Testis (tissue), 3 donors: ENCODE measurements around the gene SLC16A10. TPM values are rescaled to one million over a fixed set of nuclear protein-coding genes. Genes with fewer than 3 reads are reported as not detected.
"Not testable (repeated sequence)": the region's sequence is repeated elsewhere in the genome, so short reads cannot be mapped to it uniquely, and the experiment has no call there.

ENCODE experiments used
- DNase-seq: peaks from one replicate; pipeline ENCODE4 v3.0.0-alpha.2; 2019
- H3K27ac ChIP-seq, 2 donors: fragments of 200-600 bp; sonication (generic); one replicate each; pipeline ENCODE4 v1.5.1; 2019
- H3K27me3 ChIP-seq: fragments of 200-600 bp; sonication (generic); one replicate; pipeline ENCODE4 v1.5.1; 2019
- H3K36me3 ChIP-seq: fragments of 200-600 bp; sonication (generic); one replicate; pipeline ENCODE4 v1.5.1; 2017; ENCODE audit warnings: low read depth; ENCODE audit errors: missing control alignments
- H3K4me1 ChIP-seq: fragments of 200-600 bp; sonication (generic); one replicate; pipeline ENCODE4 v1.5.1; 2019
- H3K4me3 ChIP-seq, 2 donors: fragments of 200-600 bp; sonication (generic); one replicate each; pipeline ENCODE4 v1.5.1; 2017 to 2019
- H3K9me3 ChIP-seq: fragments of 200-600 bp; sonication (generic); one replicate; pipeline ENCODE4 v1.5.1; 2017
- POLR2A ChIP-seq: fragments of 450-650 bp; IDR thresholded peaks from one replicate; pipeline ENCODE4 v1.6.1; 2017; ENCODE audit warnings: antibody characterized with exemption, mild to moderate bottlenecking, moderate library complexity
- WGBS, 2 donors: methylation state at CpG; one replicate each; pipeline ENCODE4 v1.1.5; 2018; 5-methylcytosine and 5-hydroxymethylcytosine counted together
- intact Hi-C: fragments of 100-400 bp; cut with DNase I; formaldehyde crosslinking; loops from one replicate; pipeline ENCODE4 v1.15.1; 2023; ENCODE audit warnings: low total_unique reads
- polyA plus RNA-seq: library from polyadenylated mRNA; stranded (reverse); fragments of 350-450 nt; fragmentation: Illumina TruSeq; extraction: RNeasy Lipid Tissue Mini Kit (QIAGEN cat#74804); gene quantifications from one replicate; pipeline ENCODE4 v1.2.3, GENCODE V29; 2014; ENCODE audit warnings: low read depth, low replicate concordance; ENCODE audit not compliant: insufficient read depth
- total RNA-seq, 2 donors: library from RNA; depleted of rRNA; stranded (reverse); fragments of >200 nt; gene quantifications; one replicate each; pipeline ENCODE4 v1.2.3, GENCODE V29; 2016
- TF ChIP-seq, protein P1 (sequence below), 3 experiments: fragments of 450-650 bp in 2 of 3; fragments of 200-600 bp in 1 of 3; sonication (generic) in 1 of 3; IDR thresholded peaks; one replicate each; pipeline ENCODE4 v1.5.1; 2016 to 2019; ENCODE audit warnings: antibody characterized with exemption in 3 of 3, mild to moderate bottlenecking in 2 of 3, moderate library complexity in 1 of 3

Gene SLC16A10
- total and polyA plus RNA-seq, 3 donors from 2014 or later = 9.0 to 16.9 (median 12.0) TPM

GRCh38 chr6:111199935-111200334, 112.6 kb downstream of the SLC16A10 start:
- WGBS, 2 donors = 64 to 78% methylated on average over 1 of the region's 1 CpG
- DNase-seq = no peak
- no peak overlapping the region for H3K4me3 ChIP-seq
- intact Hi-C loops = no loop called here
- no peaks in the 10 kb centered on the region for H3K27me3 ChIP-seq
- no peak for TF ChIP-seq POLR2A
- TF ChIP-seq, protein P1, sequence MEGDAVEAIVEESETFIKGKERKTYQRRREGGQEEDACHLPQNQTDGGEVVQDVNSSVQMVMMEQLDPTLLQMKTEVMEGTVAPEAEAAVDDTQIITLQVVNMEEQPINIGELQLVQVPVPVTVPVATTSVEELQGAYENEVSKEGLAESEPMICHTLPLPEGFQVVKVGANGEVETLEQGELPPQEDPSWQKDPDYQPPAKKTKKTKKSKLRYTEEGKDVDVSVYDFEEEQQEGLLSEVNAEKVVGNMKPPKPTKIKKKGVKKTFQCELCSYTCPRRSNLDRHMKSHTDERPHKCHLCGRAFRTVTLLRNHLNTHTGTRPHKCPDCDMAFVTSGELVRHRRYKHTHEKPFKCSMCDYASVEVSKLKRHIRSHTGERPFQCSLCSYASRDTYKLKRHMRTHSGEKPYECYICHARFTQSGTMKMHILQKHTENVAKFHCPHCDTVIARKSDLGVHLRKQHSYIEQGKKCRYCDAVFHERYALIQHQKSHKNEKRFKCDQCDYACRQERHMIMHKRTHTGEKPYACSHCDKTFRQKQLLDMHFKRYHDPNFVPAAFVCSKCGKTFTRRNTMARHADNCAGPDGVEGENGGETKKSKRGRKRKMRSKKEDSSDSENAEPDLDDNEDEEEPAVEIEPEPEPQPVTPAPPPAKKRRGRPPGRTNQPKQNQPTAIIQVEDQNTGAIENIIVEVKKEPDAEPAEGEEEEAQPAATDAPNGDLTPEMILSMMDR (IDR thresholded peaks at IDR 0.05) = no peak
- no peaks in the 10 kb centered on the region for H3K4me1 ChIP-seq
- no peaks in the 10 kb centered on the region for H3K36me3 ChIP-seq
- no peaks in the 10 kb centered on the region for H3K9me3 ChIP-seq
- no peak overlapping the region for H3K27ac ChIP-seq

DNA sequence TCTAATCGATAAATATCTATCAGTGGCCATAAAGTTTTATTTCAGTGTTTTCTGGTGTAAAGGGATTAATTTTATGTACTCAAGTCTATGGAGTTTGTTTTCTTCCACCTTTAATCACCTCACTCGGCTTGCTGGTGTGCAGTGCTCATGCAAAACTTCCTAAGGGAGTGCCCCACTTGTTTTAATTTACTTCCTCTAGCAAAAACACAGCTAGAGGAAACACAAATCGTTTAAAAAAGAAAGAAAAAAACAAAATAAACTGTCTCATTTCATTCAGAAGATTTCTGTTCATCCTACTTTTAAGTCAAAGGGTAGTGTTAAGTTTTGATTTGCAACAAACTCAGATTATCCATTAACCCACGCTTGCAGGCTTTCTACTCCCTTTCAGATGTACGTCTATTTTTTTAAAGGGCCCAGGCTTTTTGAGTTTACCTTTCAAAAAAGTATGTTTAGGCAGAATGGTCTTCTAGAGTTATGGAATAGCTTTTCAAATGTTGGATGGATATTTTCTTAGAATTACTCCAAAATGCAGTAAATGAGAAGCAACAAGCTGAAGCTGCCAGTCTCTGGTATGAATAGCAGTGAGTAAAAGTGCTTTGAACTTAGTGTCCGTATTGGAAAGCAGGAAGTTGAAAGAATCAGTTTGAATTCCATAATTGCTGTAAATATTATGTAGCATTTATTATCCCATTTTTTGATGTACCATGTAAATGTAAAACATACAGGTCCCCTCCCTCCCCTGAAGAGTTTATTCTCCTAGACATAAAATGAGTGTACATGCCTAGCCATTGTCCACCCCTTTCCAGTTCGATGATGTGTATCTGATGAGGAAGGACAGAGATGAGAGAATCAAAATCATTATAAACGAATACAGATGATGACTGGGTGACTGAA, 113.3 kb downstream of the SLC16A10 start:
- H3K36me3 ChIP-seq = no peaks in the 10 kb centered on the region
- DNase-seq = no peak
- no peak for TF ChIP-seq POLR2A
- TF ChIP-seq, protein P1 (IDR thresholded peaks at IDR 0.05) = no peak

GRCh38 chr6:111201244-111201554, 113.9 kb downstream of the SLC16A10 start:
- H3K9me3 ChIP-seq = no peaks in the 10 kb centered on the region
- no peaks in the 10 kb centered on the region for H3K36me3 ChIP-seq
- no peak for DNase-seq
- no peaks in the 10 kb centered on the region for H3K4me1 ChIP-seq
- TF ChIP-seq, protein P1 (IDR thresholded peaks at IDR 0.05) = no peak
- TF ChIP-seq POLR2A = no peak
- intact Hi-C loops = no loop called here
- no peak overlapping the region for H3K4me3 ChIP-seq
- no peak overlapping the region for H3K27ac ChIP-seq
- no peaks in the 10 kb centered on the region for H3K27me3 ChIP-seq
- 47 to 51% methylated on average over 1 of the region's 1 CpG for WGBS, 2 donors

More for the DNA sequence above, 113.3 kb downstream of the SLC16A10 start:
- Histone ChIP-seq H3K9me3 (no peaks in the 10 kb centered on the region), H3K27me3 (no peaks in the 10 kb centered on the region), H3K4me3 (no peak overlapping the region), H3K4me1 (no peaks in the 10 kb centered on the region), H3K27ac (no peak overlapping the region)
- WGBS, 2 donors = 65% methylated on average over 8 of the region's 8 CpGs
- intact Hi-C loops = no loop called here

DNA sequence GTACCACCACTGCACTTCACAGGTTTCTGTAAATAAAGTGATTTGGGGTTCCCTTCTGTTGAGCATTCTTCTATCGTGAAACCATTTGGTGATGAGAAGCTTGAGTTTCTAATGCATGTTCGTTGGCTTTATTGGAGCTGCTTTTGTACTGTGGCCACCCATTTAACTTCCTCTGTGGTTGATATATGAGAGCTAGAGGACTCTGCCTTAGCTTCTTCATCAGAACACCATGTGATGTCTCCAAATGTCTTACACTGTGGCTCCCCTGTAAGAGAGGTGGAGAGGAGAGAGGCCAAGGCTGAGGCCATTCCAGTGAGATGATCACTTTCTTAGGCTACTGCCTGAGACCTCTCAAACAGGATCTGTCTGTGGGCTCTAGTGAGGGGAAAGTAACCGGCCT, 114.5 kb downstream of the SLC16A10 start:
- no peak for DNase-seq
- Histone ChIP-seq H3K9me3 (no peaks in the 10 kb centered on the region), H3K27me3 (no peaks in the 10 kb centered on the region), H3K36me3 (no peaks in the 10 kb centered on the region), H3K27ac (no peak overlapping the region), H3K4me3 (no peak overlapping the region), H3K4me1 (no peaks in the 10 kb centered on the region)
- TF ChIP-seq, protein P1 (IDR thresholded peaks at IDR 0.05) = no peak
- TF ChIP-seq POLR2A = no peak
- 73 to 88% methylated on average over 3 of the region's 3 CpGs for WGBS, 2 donors
- intact Hi-C loops = no loop called here

DNA sequence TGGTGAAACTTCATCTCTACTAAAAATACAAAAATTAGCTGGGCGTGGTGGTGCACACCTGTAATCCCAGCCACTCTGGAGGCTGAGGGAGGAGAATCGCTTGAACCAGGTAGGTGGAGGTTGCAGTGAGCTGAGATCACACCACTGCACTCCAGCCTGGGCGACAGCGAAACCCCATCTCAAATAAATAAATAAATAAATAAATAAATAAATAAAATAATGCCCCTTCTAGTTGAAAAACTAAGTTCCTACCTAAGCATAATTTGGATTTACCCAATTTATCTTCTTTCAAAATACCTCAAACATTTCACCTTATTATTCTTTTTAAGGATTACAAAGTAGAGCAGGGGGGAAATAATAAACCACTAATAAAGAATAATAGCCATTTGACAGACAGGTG, 116.2 kb downstream of the SLC16A10 start:
- DNase-seq, H3K27me3 ChIP-seq, H3K9me3 ChIP-seq, H3K4me1 ChIP-seq, H3K4me3 ChIP-seq, H3K36me3 ChIP-seq, intact Hi-C loops, H3K27ac ChIP-seq: not testable (repeated sequence)
- WGBS, 2 donors = 94 to 97% methylated on average over 4 of the region's 4 CpGs
